B cell (primary cell): ENCODE data around the gene DNAI2. TPM values are rescaled to one million over a fixed set of nuclear protein-coding genes. Genes with fewer than 3 reads are reported as not detected.

Experiments
- ATAC-seq: fragments of 200-7000 bp; cut with Tn5 transposase; one replicate; pipeline ENCODE4 v1.10.0; 2021; ENCODE audit warnings: low read depth, mild to moderate bottlenecking, moderate number of reproducible peaks, moderate library complexity
- CTCF ChIA-PET: fragments of 350-600 bp; sonication (Branson Sonifier 250); formaldehyde crosslinking; loops from one replicate; lab custom pipeline; 2021; ENCODE audit warnings: antibody characterized with exemption, inconsistent platforms; lab: Charles Lee
- POLR2A ChIA-PET: fragments of 350-600 bp; sonication (Branson Sonifier 250); formaldehyde crosslinking; loops from one replicate; lab custom pipeline; 2021; ENCODE audit warnings: antibody characterized with exemption; lab: Charles Lee
- DNase-seq: peaks from one replicate; pipeline ENCODE4 v3.0.0; 2013
- H2AFZ ChIP-seq: 2 replicates; pipeline ENCODE4 v1.6.1; 2012; ENCODE audit warnings: mild to moderate bottlenecking, low read depth, low read length; ENCODE audit not compliant: insufficient read depth, poor library complexity, severe bottlenecking
- H3K27ac ChIP-seq, 2 donors: 1 replicate in 1 of 2; 2 replicates in 1 of 2; pipeline ENCODE4 v1.5.1; 2012 to 2013; ENCODE audit warnings: low read length in 2 of 2, mild to moderate bottlenecking in 2 of 2, moderate library complexity in 1 of 2
- H3K27me3 ChIP-seq, 4 experiments: fragments of 200-600 bp in 1 of 4; sonication (generic) in 1 of 4; replicated peaks in 1 of 4; 1 replicate in 2 of 4; 2 replicates in 2 of 4; pipeline versions ENCODE4 v1.6.1 to v1.7.0; 2013 to 2016; ENCODE audit warnings: low read length in 3 of 4, mild to moderate bottlenecking in 2 of 4, mixed read lengths in 1 of 4, moderate library complexity in 1 of 4; ENCODE audit not compliant: insufficient read depth in 4 of 4, control insufficient read depth in 3 of 4; ENCODE audit errors: control extremely low read depth in 1 of 4
- H3K36me3 ChIP-seq, 2 experiments: replicated peaks in 1 of 2; 1 replicate in 1 of 2; 2 replicates in 1 of 2; pipeline versions ENCODE4 v1.6.1 to v1.7.1; 2013; ENCODE audit warnings: low read length in 1 of 2; ENCODE audit not compliant: insufficient read depth in 2 of 2, control insufficient read depth in 1 of 2; ENCODE audit errors: control extremely low read depth in 1 of 2, extremely low read depth in 1 of 2
- H3K4me1 ChIP-seq, 2 donors: fragments of 200-600 bp in 1 of 2; sonication (generic) in 1 of 2; 1 replicate in 1 of 2; 2 replicates in 1 of 2; pipeline versions ENCODE4 v1.5.1 to v1.6.1; 2013 to 2017; ENCODE audit warnings: low read length in 2 of 2; ENCODE audit not compliant: control insufficient read depth in 2 of 2, insufficient read depth in 2 of 2
- H3K4me2 ChIP-seq: replicated peaks from 2 replicates; pipeline ENCODE3; 2012; ENCODE audit warnings: mild to moderate bottlenecking, low read depth, low read length; ENCODE audit not compliant: poor library complexity, severe bottlenecking
- H3K4me3 ChIP-seq, 5 experiments: fragments of 200-600 bp in 1 of 5; sonication (generic) in 1 of 5; 1 replicate in 3 of 5; 2 replicates in 2 of 5; pipeline versions ENCODE4 v1.5.1 to v1.7.0; 2011 to 2016; ENCODE audit warnings: low read length in 4 of 5, mild to moderate bottlenecking in 4 of 5, low read depth in 2 of 5, control low read depth in 1 of 5, moderate library complexity in 1 of 5; ENCODE audit not compliant: insufficient read depth in 1 of 5; ENCODE audit errors: control extremely low read depth in 1 of 5, extremely low read depth in 1 of 5
- H3K79me2 ChIP-seq: fragments of 200-600 bp; sonication (generic); one replicate; pipeline ENCODE4 v1.6.0; 2016; ENCODE audit warnings: low read length; ENCODE audit not compliant: control insufficient read depth, insufficient read depth
- H3K9ac ChIP-seq: fragments of 200-600 bp; sonication (generic); 2 replicates; pipeline ENCODE4 v1.6.1; 2017; ENCODE audit warnings: mild to moderate bottlenecking, low read length, moderate library complexity
- H3K9me3 ChIP-seq, 3 donors: one replicate each; pipeline versions ENCODE4 v1.6.1 to v1.7.1; 2013; ENCODE audit warnings: low read length in 2 of 3; ENCODE audit not compliant: control insufficient read depth in 2 of 3, insufficient read depth in 1 of 3; ENCODE audit errors: control extremely low read depth in 1 of 3
- H4K20me1 ChIP-seq: 2 replicates; pipeline ENCODE4 v1.6.0; 2012; ENCODE audit warnings: mild to moderate bottlenecking, low read length; ENCODE audit not compliant: insufficient read depth, control insufficient read depth, poor library complexity, severe bottlenecking
- H3K27ac Mint-ChIP-seq: one replicate; pipeline ENCODE4 v1.8.0; 2021; ENCODE audit warnings: mixed read lengths
- H3K27me3 Mint-ChIP-seq: one replicate; pipeline ENCODE4 v1.8.0; 2021; ENCODE audit warnings: mixed read lengths
- H3K4me1 Mint-ChIP-seq: one replicate; pipeline ENCODE4 v1.8.0; 2021; ENCODE audit warnings: mixed read lengths
- H3K4me3 Mint-ChIP-seq: one replicate; pipeline ENCODE4 v1.8.0; 2021; ENCODE audit warnings: mixed read lengths
- H3K9me3 Mint-ChIP-seq: one replicate; pipeline ENCODE4 v1.8.0; 2022; ENCODE audit warnings: mixed read lengths; ENCODE audit not compliant: insufficient read depth
- EZH2 ChIP-seq: IDR thresholded peaks from 2 replicates; pipeline ENCODE4 v1.6.1; 2012; ENCODE audit warnings: borderline replicate concordance, low read depth, mild to moderate bottlenecking, moderate library complexity, low read length; ENCODE audit not compliant: insufficient read depth, poor library complexity, severe bottlenecking
- WGBS: methylation state at CpG from one replicate; pipeline ENCODE4 v1.1.5; 2013; ENCODE audit warnings: missing lambda C conversion rate; ENCODE audit not compliant: insufficient coverage; 5-methylcytosine and 5-hydroxymethylcytosine counted together
- intact Hi-C: fragments of 100-400 bp; cut with micrococcal nuclease; formaldehyde crosslinking; loops from one replicate; pipeline ENCODE4 v1.10.0; 2022
- polyA plus RNA-seq: library from polyadenylated mRNA; depleted of rRNA; stranded (reverse); fragments of >200 nt; gene quantifications from 2 replicates; pipeline ENCODE4 v1.2.3, GENCODE V29; 2012
- total RNA-seq, 2 donors: library from RNA; stranded (reverse); fragments of 120-200 nt in 1 of 2; gene quantifications; 1 replicate in 1 of 2; 2 replicates in 1 of 2; pipeline versions ENCODE4 v1.2.3 to v1.2.4, GENCODE V29; 2013 to 2022
- TF ChIP-seq, protein P1 (sequence below): fragments of 200-600 bp; IDR thresholded peaks from one replicate; pipeline ENCODE4 v1.8.0; 2022; ENCODE audit warnings: antibody characterized with exemption, mild to moderate bottlenecking

The DNAI2 gene
- total and polyA plus RNA-seq, 2 donors (not counting 1 experiment from before 2014, with no cell fraction given), result not detected

DNA sequence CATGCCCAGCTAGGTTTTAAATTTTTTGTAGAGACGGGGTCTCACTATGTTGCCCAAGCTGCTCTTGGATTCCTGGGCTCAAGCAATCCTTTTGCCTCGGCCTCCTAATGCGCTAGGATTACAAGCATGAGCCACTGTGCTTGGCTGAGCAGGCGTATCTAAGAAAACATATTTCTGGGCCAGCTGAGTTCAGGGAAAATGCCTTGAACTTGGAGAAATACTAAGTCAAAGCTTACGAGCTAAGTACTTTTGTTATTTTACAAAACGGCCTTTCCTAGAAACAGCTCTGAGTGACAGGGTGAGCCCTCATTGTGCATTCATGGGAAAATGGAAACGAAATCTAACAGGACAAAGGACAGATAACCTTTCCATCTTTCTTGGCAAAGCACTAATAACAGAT, 24.7 kb downstream of the DNAI2 start:
- H3K27ac Mint-ChIP-seq, result no peak overlapping the region
- POLR2A ChIA-PET, result interaction anchor here (0.6 kb wide), 1 partner anchor 96 kb away, joined by 3 read pairs; no protein-coding TSS in a partner anchor
- CTCF ChIA-PET, result no interaction called here

DNA sequence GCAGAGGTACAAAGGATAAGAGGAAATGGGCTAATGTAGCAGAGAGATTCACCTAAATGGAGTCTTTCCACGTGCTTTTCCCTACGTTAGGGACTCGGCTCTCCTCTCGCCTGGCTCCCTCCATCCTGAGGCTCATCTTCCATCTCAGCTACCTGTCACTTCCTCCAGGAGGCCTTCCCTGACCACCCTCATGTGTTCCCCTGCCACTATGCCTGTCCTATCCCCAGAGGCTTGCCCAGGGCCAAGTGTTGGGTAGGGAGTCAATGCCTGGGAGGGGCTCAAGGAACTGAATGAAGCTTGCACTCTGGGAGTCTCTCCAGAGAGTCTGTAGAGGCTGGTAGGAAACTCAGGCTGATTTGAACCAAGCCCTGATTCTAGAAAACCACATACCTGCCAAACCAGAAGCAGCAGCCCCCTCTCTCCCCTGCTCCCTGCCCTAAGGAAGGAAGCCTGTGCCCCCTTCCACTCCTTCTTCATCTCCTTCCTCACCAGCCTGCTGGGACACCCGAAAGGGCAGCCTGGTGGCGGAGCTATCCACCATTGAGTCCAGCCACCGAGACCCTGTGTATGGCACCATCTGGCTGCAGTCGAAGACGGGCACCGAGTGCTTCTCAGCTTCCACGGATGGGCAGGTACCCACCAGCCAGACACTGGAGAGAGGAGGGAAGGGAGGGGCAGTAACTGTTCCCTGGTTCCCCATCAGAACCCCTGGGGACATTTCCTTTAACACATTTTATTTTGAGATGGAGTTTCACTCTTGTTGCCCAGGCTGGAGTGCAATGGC, 25.4 kb downstream of the DNAI2 start:
- Mint-ChIP-seq H3K4me1 (no peaks in the 10 kb centered on the region), H3K27ac (no peak overlapping the region), H3K9me3 (no peaks in the 10 kb centered on the region), H3K27me3 (peaks cover 15% of the 10 kb centered on the region), H3K4me3 (no peak overlapping the region)
- Histone ChIP-seq H3K4me1 (no peaks in the 10 kb centered on the region), H3K27ac (no peak overlapping the region), H3K36me3 (no peaks in the 10 kb centered on the region), H3K27me3 (peaks cover 0 to 16% (median 7%) of the 10 kb centered on the region in 4 experiments), H2AFZ (no peak overlapping the region), H3K9ac (no peak overlapping the region), H3K79me2 (no peaks in the 10 kb centered on the region), H4K20me1 (no peaks in the 10 kb centered on the region), H3K4me2 (no peak overlapping the region), H3K9me3 (peaks cover 0 to 4% (median 0%) of the 10 kb centered on the region in 3 donors), H3K4me3 (no peak overlapping the region)
- ChIA-PET POLR2A (no interaction called here), CTCF (no interaction called here)
- TF ChIP-seq EZH2, result no peak
- TF ChIP-seq, protein P1, sequence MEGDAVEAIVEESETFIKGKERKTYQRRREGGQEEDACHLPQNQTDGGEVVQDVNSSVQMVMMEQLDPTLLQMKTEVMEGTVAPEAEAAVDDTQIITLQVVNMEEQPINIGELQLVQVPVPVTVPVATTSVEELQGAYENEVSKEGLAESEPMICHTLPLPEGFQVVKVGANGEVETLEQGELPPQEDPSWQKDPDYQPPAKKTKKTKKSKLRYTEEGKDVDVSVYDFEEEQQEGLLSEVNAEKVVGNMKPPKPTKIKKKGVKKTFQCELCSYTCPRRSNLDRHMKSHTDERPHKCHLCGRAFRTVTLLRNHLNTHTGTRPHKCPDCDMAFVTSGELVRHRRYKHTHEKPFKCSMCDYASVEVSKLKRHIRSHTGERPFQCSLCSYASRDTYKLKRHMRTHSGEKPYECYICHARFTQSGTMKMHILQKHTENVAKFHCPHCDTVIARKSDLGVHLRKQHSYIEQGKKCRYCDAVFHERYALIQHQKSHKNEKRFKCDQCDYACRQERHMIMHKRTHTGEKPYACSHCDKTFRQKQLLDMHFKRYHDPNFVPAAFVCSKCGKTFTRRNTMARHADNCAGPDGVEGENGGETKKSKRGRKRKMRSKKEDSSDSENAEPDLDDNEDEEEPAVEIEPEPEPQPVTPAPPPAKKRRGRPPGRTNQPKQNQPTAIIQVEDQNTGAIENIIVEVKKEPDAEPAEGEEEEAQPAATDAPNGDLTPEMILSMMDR, result no peak
- WGBS, result 97% methylated on average over 4 of the region's 11 CpGs
- intact Hi-C loops, result no loop called here
- no peak for DNase-seq
- ATAC-seq, result no peak

More for the DNA sequence above, 24.7 kb downstream of the DNAI2 start:
- no peak overlapping the region for H3K9ac ChIP-seq
- no peak for TF ChIP-seq EZH2
- TF ChIP-seq, protein P1, result no peak
- no peak overlapping the region for H3K4me2 ChIP-seq
- intact Hi-C loops, result no loop called here
- peaks cover 0 to 16% (median 7%) of the 10 kb centered on the region in 4 experiments for H3K27me3 ChIP-seq
- ATAC-seq (no peak), DNase-seq (no peak)
- H2AFZ ChIP-seq, result no peak overlapping the region
- 93% methylated on average over 5 of the region's 7 CpGs for WGBS
- H3K9me3 Mint-ChIP-seq, result no peaks in the 10 kb centered on the region
- H3K4me1 ChIP-seq, result no peaks in the 10 kb centered on the region
- no peak overlapping the region for H3K4me3 ChIP-seq
- H3K36me3 ChIP-seq, result no peaks in the 10 kb centered on the region
- H3K27me3 Mint-ChIP-seq, result peaks cover 15% of the 10 kb centered on the region
- H3K27ac ChIP-seq, result no peak overlapping the region
- H3K9me3 ChIP-seq, result peaks cover 0 to 6% (median 0%) of the 10 kb centered on the region in 3 donors
- H3K79me2 ChIP-seq, result no peaks in the 10 kb centered on the region
- no peak overlapping the region for H3K4me3 Mint-ChIP-seq
- H3K4me1 Mint-ChIP-seq, result no peaks in the 10 kb centered on the region
- no peaks in the 10 kb centered on the region for H4K20me1 ChIP-seq
